WTC11 (cell line): ENCODE data around the gene RFX3.

Source experiments
- NFYB ChIP-seq: sonication (generic); formaldehyde crosslinking; conservative IDR thresholded peaks from 2 replicates; pipeline ENCODE4 v1.8.0; 2022; ENCODE audit warnings: low read depth, missing genetic modification reagents
- NR2C2 ChIP-seq: sonication (generic); formaldehyde crosslinking; IDR thresholded peaks from 2 replicates; pipeline ENCODE4 v1.8.0; 2022; ENCODE audit warnings: mild to moderate bottlenecking, missing genetic modification reagents
- TEAD4 ChIP-seq: sonication (generic); formaldehyde crosslinking; IDR thresholded peaks from 2 replicates; pipeline ENCODE4 v1.8.0; 2022; ENCODE audit warnings: mild to moderate bottlenecking, missing genetic modification reagents
- TF ChIP-seq, protein P1 (sequence below): fragments of 200-600 bp; IDR thresholded peaks from 2 replicates; pipeline ENCODE4 v1.8.0; 2022; ENCODE audit warnings: antibody characterized with exemption
- TF ChIP-seq, protein P2 (sequence below): sonication (generic); formaldehyde crosslinking; IDR thresholded peaks from 2 replicates; pipeline ENCODE4 v1.8.1; 2022; ENCODE audit warnings: mild to moderate bottlenecking, missing genetic modification reagents, moderate library complexity, borderline replicate concordance
- TF ChIP-seq, protein P3 (sequence below): sonication (generic); formaldehyde crosslinking; conservative IDR thresholded peaks from 2 replicates; pipeline ENCODE4 v1.8.1; 2023; ENCODE audit warnings: mild to moderate bottlenecking, low read depth, missing genetic modification reagents, moderate library complexity

DNA sequence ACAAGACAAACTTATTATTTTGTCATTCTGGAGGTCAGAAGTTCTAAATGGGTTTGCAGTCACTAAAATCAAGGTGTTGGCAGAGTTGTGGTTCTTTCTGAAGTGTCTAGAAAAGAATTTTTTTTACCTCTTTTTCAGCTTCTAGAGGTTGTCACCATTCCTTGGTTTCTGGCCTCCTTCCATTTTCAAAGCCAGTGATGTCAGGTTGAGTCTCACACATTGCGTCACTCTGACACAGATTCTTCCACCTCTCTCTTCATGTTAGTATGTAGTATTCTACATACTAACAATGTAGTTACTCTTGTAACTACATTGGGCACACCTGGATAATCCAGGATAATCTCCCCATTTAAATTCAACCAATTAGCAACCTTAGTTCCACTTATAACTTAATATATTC is 290.3 kb downstream of the RFX3 start:
- TF ChIP-seq NFYB (CRISPR knock-in tag) (no peak), TEAD4 (no peak), NR2C2 (CRISPR knock-in tag) (no peak)
- TF ChIP-seq, protein P1, sequence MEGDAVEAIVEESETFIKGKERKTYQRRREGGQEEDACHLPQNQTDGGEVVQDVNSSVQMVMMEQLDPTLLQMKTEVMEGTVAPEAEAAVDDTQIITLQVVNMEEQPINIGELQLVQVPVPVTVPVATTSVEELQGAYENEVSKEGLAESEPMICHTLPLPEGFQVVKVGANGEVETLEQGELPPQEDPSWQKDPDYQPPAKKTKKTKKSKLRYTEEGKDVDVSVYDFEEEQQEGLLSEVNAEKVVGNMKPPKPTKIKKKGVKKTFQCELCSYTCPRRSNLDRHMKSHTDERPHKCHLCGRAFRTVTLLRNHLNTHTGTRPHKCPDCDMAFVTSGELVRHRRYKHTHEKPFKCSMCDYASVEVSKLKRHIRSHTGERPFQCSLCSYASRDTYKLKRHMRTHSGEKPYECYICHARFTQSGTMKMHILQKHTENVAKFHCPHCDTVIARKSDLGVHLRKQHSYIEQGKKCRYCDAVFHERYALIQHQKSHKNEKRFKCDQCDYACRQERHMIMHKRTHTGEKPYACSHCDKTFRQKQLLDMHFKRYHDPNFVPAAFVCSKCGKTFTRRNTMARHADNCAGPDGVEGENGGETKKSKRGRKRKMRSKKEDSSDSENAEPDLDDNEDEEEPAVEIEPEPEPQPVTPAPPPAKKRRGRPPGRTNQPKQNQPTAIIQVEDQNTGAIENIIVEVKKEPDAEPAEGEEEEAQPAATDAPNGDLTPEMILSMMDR: no peak
- TF ChIP-seq, protein P2, sequence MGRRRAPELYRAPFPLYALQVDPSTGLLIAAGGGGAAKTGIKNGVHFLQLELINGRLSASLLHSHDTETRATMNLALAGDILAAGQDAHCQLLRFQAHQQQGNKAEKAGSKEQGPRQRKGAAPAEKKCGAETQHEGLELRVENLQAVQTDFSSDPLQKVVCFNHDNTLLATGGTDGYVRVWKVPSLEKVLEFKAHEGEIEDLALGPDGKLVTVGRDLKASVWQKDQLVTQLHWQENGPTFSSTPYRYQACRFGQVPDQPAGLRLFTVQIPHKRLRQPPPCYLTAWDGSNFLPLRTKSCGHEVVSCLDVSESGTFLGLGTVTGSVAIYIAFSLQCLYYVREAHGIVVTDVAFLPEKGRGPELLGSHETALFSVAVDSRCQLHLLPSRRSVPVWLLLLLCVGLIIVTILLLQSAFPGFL (CRISPR knock-in tag): no peak
- TF ChIP-seq, protein P3, sequence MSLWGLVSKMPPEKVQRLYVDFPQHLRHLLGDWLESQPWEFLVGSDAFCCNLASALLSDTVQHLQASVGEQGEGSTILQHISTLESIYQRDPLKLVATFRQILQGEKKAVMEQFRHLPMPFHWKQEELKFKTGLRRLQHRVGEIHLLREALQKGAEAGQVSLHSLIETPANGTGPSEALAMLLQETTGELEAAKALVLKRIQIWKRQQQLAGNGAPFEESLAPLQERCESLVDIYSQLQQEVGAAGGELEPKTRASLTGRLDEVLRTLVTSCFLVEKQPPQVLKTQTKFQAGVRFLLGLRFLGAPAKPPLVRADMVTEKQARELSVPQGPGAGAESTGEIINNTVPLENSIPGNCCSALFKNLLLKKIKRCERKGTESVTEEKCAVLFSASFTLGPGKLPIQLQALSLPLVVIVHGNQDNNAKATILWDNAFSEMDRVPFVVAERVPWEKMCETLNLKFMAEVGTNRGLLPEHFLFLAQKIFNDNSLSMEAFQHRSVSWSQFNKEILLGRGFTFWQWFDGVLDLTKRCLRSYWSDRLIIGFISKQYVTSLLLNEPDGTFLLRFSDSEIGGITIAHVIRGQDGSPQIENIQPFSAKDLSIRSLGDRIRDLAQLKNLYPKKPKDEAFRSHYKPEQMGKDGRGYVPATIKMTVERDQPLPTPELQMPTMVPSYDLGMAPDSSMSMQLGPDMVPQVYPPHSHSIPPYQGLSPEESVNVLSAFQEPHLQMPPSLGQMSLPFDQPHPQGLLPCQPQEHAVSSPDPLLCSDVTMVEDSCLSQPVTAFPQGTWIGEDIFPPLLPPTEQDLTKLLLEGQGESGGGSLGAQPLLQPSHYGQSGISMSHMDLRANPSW (CRISPR knock-in tag): no peak
